Psoas muscle (tissue), 8 donors: Measurements from ENCODE around the gene TLE3. TPM values are rescaled to one million over a fixed set of nuclear protein-coding genes. Genes with fewer than 3 reads are reported as not detected.

Source experiments
- ATAC-seq, 4 donors: fragments of 200-7000 bp; cut with Tn5 transposase; one replicate each; pipeline ENCODE4 v1.9.1; 2020; ENCODE audit warnings: moderate library complexity in 3 of 4, mild to moderate bottlenecking in 2 of 4
- DNase-seq, 2 donors: peaks; one replicate each; pipeline ENCODE4 v3.0.0-alpha.2; 2020
- H3K27ac ChIP-seq: fragments of 200-600 bp; one replicate; pipeline ENCODE4 v1.8.0; 2022
- H3K27me3 ChIP-seq, 3 donors: fragments of 200-600 bp in 1 of 3; one replicate each; pipeline versions ENCODE4 v1.6.1 to v1.8.0; 2013 to 2022; ENCODE audit warnings: low read length in 2 of 3, mild to moderate bottlenecking in 2 of 3, moderate library complexity in 1 of 3; ENCODE audit not compliant: insufficient read depth in 3 of 3
- H3K36me3 ChIP-seq, 2 donors: fragments of 200-600 bp in 1 of 2; one replicate each; pipeline versions ENCODE4 v1.6.1 to v1.8.0; 2013 to 2022; ENCODE audit warnings: low read depth in 1 of 2, mild to moderate bottlenecking in 1 of 2, moderate library complexity in 1 of 2; ENCODE audit not compliant: insufficient read depth in 1 of 2
- H3K4me1 ChIP-seq: fragments of 200-600 bp; one replicate; pipeline ENCODE4 v1.8.0; 2022
- H3K4me3 ChIP-seq: fragments of 200-600 bp; one replicate; pipeline ENCODE4 v1.8.0; 2022; ENCODE audit warnings: mild to moderate bottlenecking
- H3K9me3 ChIP-seq: fragments of 200-600 bp; one replicate; pipeline ENCODE4 v1.8.0; 2022
- CTCF ChIP-seq: fragments of 200-600 bp; IDR thresholded peaks from one replicate; pipeline ENCODE4 v1.8.0; 2022; ENCODE audit warnings: antibody characterized with exemption
- WGBS, 3 donors: extraction: QIAGEN DNeasy Blood & Tissue Kit; methylation state at CpG; one replicate each; pipeline versions ENCODE4 v1.1.6 to v1.1.7; 2013; 5-methylcytosine and 5-hydroxymethylcytosine counted together
- intact Hi-C, 2 donors: fragments of 100-400 bp; cut with DNase I; formaldehyde crosslinking; loops; one replicate each; pipeline versions ENCODE4 v1.11.0 to v1.14.2; 2022
- polyA plus RNA-seq, 3 donors: library from polyadenylated mRNA; stranded (reverse); fragments of 200-250 nt; gene quantifications; one replicate each; pipeline ENCODE4 v1.2.3, GENCODE V29; 2013
- total RNA-seq, 4 donors: library from RNA; stranded (reverse); fragmentation: NEBNext Ultra II Directional in 2 of 4; extraction: Animal tissue kit (Norgen Biotek cat#: 25700) in 2 of 4; gene quantifications; one replicate each; pipeline versions ENCODE4 v1.2.1 to v1.2.4, GENCODE V29; 2021 to 2023
- donor health status: healthy with polysubstance abuse.
- donor health status: DM: no; HTN: no; CAD: no; lungs with moderate emphysema.
- donor health status: Bipolar disorder and iron deficiency.
- donor health status: healthy.
- donor health status: DM: yes; HTN: yes; CAD: no.
- donor health status: DM: no; HTN: no; CAD: no.
- donor health status: DM: no; HTN: no; CAD: no.
- donor health status: DM: yes; HTN: yes; CAD: no.

Gene TLE3
- total and polyA plus RNA-seq, 7 donors: 4.3 to 59.9 (median 10.8) TPM

- Histone ChIP-seq H3K4me1 (no peaks in the 10 kb centered on the region), H3K27me3 (peaks cover 0 to 1% (median 0%) of the 10 kb centered on the region in 3 donors), H3K4me3 (no peak overlapping the region), H3K27ac (no peak overlapping the region), H3K9me3 (no peaks in the 10 kb centered on the region), H3K36me3 (no peaks in the 10 kb centered on the region)
- ATAC-seq: no peak
- intact Hi-C loops: no loop called here
- no peak for DNase-seq
- TF ChIP-seq CTCF: no peak
- 82 to 89% (median 85%) methylated on average over 4 of the region's 4 CpGs for WGBS, 3 donors
Observed at GRCh38 chr15:70001859-70002258, 95.9 kb downstream of the TLE3 start.

- no peak for DNase-seq
- Histone ChIP-seq H3K4me3 (no peak overlapping the region), H3K27ac (no peak overlapping the region), H3K36me3 (no peaks in the 10 kb centered on the region), H3K9me3 (no peaks in the 10 kb centered on the region), H3K4me1 (no peaks in the 10 kb centered on the region), H3K27me3 (no peaks in the 10 kb centered on the region)
- WGBS, 3 donors: 82 to 88% (median 85%) methylated on average over 17 of the region's 17 CpGs
- intact Hi-C loops: no loop called here
- no peak for ATAC-seq
- no peak for TF ChIP-seq CTCF
Observed at GRCh38 chr15:69999392-70000085, 98.2 kb downstream of the TLE3 start.

GRCh38 chr15:69998541-69999391 lies 99.0 kb downstream of the TLE3 start:
- H3K4me1 ChIP-seq: no peaks in the 10 kb centered on the region
- H3K4me3 ChIP-seq: no peak overlapping the region
- WGBS, 3 donors: 85 to 94% (median 88%) methylated on average over 15 of the region's 15 CpGs
- H3K27ac ChIP-seq: no peak overlapping the region
- no peak for TF ChIP-seq CTCF
- H3K36me3 ChIP-seq: no peaks in the 10 kb centered on the region
- H3K27me3 ChIP-seq: no peaks in the 10 kb centered on the region
- ATAC-seq (no peak), DNase-seq (no peak)
- intact Hi-C loops: no loop called here
- H3K9me3 ChIP-seq: no peaks in the 10 kb centered on the region

- Histone ChIP-seq H3K36me3 (no peaks in the 10 kb centered on the region), H3K27ac (no peak overlapping the region), H3K4me1 (no peaks in the 10 kb centered on the region), H3K27me3 (no peaks in the 10 kb centered on the region), H3K9me3 (no peaks in the 10 kb centered on the region), H3K4me3 (no peak overlapping the region)
- 54 to 65% (median 54%) methylated on average over 2 of the region's 2 CpGs for WGBS, 3 donors
- intact Hi-C loops: no loop called here
- DNase-seq (peak; percentile 33 to 67), ATAC-seq (no peak)
- no peak for TF ChIP-seq CTCF
Observed at GRCh38 chr15:69997813-69998212, 99.9 kb downstream of the TLE3 start.
